NCI-H82 treated with DMSO at 0.1 percent for 48 hours (cell line): ENCODE measurements around the gene MYLK3.
"Not testable (repeated sequence)": the region's sequence is repeated elsewhere in the genome, so short reads cannot be mapped to it uniquely, and the experiment has no call there.

Experiments
- DNase-seq: peaks from one replicate; lab custom pipeline; 2025; ENCODE audit not compliant: unreplicated experiment; lab: John Stamatoyannopoulos, UW

MYLK3 gene

DNA sequence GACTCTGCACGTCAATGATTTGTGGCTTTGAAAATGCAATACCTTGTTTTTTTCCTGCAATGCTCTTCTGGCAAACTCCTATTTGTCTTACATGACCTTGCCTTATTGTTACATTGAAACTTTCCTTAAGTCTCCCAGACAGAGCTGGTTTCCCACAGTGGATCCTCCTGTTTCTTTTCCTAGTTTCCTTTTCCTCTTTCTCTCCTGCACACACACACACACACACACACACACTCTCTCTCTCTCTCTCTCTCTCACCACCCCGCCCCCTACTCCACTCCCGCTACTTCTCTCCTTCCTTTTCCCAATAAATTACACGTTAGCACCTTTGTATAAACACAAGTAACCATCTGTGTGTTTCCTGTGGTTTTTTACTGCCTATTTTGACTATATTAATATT lies 56.4 kb downstream of the MYLK3 start:
- no peak for DNase-seq

DNA sequence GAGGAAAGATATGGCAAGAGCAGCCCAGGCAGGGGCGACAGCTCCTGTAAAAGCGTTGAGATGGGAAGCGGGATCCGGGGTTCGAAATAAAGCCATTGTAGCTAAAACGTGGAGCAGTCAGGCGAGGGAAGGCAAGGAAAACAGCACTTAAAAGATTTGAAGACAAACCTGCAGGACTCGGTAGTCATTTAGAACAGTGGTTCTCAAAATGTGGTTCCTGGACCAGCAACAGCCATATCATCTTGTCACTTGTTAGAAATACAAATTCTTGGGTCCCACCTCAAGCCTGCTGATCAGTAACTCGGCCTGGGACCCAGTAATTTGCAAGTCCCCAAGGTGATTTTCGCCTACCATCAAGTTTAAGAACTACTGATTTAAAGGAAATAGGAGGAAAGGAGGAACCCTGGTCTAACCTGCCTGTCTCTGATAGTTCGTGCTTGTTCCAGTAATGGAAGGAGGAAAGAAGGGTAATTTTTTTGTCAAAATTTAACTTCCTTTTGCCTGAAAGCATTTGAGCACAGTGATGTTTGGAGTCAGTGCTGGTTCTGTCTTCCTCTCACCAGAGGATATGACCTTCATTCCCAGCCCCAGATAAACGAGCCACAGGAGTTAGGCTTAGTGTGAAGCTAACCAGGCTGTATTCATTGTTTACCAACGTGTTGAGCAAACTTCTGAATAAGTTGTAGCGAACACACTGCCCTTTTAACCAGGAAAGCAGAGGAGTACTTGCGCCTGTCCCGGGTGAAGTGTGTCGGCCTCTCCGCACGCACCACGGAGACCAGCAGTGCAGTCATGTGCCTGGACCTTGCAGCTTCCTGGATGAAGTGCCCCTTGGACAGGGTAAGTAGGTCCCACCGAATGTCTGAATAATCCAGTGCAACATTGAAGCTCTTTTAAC lies 57.6 kb downstream of the MYLK3 start:
- DNase-seq = no peak

DNA sequence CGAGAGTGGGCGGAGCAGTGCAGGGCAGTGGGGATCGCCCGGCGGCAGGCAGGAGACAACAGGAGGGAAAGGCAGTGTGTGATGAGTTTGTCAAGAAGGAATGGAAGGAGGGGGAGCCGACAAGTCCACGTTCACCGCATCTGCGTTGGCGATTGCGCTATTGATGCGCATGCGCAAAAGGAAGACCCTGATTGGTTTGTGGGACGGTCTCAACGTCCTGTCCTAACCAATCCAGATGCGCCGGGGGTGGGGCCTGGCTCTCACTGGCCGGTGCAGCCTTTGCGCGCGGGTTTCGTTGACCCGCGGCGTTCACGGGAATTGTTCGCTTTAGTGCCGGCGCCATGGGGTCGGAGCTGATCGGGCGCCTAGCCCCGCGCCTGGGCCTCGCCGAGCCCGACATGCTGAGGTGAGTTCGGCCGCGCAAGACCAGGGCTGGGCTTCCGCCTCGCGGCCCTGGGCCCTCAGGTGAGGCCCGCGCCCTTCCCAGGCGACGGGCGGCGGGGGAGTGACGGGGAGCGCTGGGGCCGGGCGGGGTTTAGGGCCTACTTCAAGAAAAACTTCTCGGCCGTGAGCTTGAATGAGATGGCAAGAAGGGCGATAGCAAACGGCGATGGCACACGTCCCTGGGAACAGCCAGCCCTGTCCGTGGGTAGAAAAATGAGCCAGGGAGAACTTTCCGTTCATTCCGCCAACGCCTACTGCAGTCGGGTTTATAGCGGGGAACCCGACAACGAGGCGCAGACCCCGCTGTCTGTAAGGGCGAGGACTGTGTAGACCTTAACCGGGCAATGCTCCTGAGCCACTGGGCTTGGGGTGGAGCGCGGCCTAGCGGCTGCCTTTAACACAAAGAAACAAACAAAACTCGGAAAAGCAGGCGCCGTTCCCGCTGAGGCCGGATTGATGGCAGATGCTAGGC lies 58.5 kb downstream of the MYLK3 start, which contains the start of gene ORC6:
Gene ORC6 (plus strand): TSS at position 295 of the 916 bp plus-strand sequence. CDS start 47 bp downstream, at position 342.
- DNase-seq = peak; percentile 86

DNA sequence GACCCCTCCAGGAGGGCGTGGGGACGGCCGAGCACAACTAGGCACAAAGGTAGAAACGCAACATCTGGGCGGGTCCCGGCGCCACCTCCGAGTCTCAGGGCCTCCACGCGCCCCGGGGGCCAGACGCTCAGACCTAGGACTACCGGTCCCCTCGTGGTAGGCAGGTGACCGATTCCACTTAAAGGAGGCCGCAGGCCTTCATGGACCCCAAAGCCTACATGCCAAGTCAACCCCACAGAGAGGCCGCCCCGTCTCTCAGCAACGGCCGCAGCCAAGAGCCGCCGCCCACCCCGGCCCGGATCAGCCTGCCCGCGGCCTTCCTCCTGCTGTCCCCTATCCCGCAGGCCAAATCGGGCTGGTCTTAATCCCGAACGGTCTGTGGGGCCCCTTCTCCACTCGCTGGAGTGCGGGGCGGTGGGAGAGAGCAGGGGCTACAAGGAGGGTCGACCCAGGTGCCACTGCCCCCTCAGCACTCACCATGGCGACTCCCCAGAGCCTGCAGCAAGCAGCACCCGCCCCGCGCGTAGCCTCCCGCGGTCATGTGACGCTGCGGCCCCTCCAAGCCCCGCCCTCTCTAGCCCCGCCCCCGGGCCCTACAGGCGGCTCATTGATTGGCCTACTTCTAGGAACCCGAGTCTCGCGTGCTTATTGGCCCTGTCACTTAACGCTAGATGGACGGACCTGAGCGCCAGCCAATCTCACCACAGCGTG lies 59.3 kb downstream of the MYLK3 start, which contains the start of gene VPS35:
Gene VPS35 (minus strand): TSS at position 525 of the 711 bp plus-strand sequence. CDS start 45 bp downstream, at position 480.
- peak; percentile 92 for DNase-seq

DNA sequence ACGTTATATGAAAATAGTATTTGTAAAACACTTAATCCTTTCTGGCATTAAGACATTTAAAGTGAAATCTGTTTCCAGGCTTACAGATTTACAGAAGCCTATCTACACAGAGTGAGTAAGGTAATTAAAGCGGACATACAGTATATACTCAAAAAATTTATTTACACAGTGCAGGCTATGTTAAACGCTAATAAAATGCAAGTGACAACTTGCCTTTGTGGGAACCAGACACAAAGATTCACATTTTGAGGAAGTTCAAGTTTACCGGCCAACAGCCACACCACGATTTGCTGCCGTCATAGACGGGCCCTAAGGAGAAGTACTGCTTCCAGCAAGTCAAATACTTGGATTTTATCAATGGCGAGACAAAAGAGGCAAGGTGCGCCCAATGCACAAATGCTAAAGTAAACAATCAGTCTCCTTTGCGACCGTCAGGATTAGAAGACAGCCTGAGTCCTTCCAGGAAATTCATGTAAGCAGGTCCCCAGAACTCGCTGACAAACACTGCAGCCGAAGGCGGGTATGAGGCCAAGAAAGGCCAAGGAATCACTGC lies 60.0 kb downstream of the MYLK3 start:
- DNase-seq = no peak

DNA sequence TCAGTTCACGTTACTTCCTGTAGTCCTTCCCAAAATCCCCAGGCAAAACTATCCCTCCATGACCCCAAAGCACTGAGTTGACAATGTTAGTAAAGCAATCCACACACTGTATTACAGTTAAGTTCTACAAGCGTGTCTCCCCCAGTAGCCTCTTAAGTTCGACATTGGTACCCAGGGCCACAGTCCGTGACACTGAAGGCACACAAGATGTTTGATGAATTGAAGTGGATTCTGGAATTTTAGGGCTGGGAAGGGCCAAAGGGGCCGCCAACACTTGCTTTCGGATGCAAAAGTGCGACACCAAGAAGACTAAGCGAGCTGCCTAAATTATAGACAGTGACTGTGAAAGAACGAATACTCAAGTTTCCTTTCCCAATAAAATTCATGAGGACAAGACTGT lies 60.7 kb downstream of the MYLK3 start:
- no peak for DNase-seq

DNA sequence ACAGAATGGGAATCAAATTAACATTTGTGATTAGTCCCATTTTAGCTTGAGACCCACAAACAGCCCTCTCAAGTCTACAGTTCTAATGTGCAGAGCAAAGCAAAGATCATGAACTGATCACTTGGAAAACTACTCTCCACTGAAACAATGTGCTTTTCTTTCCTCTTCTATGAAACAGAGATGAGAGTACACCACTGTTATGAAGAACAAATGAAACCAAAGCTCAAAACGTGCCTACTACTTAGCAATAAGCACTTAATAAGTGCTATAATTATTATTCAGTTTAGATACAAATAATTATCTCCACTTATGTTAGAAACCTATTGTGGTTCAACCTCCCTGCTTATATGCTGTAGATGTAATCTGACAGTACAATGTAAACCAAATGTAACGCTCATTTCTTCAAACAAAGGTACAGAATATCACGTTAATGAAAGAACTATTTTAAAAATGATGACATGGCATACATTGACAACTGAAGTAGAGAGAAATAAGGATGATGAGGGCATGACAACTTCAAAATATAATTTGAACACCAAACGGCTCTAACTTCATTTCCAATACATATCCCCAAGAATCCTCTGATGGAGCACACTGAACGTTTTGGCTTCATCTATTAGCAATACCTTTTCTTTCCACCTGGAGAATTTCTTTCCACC lies 61.2 kb downstream of the MYLK3 start:
- DNase-seq = no peak

DNA sequence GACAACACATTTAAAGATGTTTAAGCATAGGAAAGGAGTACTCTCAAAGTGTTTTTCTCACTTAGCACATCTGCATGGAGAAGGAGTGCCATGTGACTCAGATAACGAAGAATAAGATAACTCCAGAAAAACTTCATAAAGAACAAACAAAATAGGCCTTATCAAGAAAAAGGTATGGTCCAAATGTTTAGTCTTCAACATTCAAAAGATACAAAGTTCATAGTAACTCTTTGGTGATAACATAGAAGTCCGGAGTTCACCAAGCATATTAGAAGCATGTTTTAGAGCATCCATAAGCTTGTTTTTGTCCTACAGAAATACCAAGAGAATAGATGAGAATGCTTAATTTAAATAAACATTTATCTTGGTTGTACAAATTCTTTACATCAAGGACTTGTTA lies 66.3 kb downstream of the MYLK3 start:
- DNase-seq = not testable (repeated sequence)

DNA sequence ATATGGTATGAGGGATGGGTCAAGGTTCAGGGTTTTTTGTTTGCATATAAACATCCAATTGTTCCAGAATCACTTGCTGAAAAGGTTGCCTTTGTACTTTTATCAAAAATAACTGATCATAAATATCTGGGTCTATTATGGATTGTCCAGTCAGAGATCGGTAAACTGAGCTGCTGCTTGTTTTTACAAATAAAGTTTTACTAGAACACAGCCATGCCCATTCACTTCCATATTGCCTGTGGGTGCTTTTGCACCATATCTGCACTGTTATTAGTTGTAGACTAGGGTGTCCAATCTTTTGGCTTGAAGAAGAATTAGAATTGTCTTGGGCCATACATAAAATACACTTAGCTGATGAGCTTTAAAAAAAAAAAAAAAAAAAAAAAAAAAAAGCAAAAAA lies 70.2 kb downstream of the MYLK3 start:
- not testable (repeated sequence) for DNase-seq

DNA sequence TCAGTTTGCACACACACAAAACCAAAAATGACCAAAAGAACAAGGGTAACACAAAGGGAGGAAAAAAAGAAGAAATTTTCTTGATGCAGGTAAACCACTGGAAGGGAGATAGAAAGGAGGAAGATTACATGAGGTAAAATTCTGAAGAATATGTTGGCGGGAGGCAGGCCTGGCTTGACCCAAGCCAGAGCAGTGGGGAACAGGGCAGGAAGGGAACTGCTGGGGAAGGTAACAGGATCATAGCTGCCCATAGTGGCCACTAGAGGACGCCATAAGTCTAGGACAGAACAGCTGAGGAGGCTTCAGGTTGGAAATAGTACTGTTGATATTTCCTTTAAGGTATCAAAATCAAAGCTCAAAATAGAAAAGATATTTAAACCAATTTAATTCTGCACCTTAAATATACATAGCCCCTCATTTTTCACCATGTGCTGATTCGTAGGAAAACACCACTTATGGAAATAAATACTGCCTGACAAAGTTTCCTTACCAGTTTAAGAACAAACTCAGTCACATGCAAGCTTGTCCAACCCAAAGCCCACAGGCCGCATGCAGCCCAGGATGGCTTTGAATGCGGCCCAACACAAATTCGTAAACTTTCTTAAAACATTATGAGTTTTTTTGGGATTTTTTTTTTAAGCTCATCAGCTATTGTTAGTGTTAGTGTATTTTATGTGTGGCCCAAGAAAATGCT lies 74.7 kb downstream of the MYLK3 start:
- DNase-seq = peak; percentile 21

DNA sequence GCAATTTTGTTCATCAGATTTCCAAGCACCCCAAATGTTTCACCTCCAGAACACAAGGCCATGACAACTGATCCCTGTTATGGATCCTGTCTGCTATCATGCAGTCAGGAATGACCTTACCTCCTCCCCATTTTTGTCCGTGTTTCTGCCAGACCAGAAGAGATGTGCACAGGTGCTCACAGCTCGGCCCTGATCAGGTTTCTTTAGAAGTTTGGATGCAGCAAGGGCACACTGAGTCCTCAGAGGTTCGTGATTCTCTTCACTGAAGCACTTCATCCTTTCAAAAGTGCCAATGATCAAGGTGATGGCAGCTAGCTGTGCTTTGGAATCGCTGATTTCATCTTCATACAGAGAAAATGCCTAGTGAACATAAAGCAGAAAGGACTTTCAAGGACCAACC lies 86.0 kb downstream of the MYLK3 start:
- no peak for DNase-seq

DNA sequence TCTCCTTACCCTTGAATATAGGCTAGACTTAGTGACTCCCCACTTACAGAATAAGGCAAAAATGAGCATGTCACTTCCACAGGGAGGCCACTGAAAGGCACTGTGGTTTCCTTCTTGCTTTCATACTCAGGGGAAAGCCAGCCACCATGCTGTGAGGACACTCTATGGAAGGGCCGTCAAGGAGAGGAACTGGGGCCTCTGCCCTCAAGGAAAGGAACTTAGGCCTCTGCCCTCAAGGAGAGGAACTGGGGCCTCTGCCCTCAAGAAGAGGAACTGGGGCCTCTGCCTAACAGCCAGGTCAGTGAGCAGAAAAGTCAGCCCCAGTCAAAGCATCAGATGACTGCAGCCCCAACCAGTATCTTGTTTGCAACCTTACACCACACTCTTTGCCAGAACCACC lies 89.2 kb downstream of the MYLK3 start:
- no peak for DNase-seq
